IPS-NIHi7 (cell line): ENCODE measurements around the gene AP1G1.
"Not testable (repeated sequence)": the region's sequence is repeated elsewhere in the genome, so short reads cannot be mapped to it uniquely, and the experiment has no call there.

Source experiments
- DNase-seq: peaks from one replicate; pipeline ENCODE4 v3.0.0; 2012; ENCODE audit warnings: mixed read lengths; ENCODE audit errors: extremely low spot score

The AP1G1 gene

GRCh38 chr16:71703333-71703732 lies 105.3 kb downstream of the AP1G1 start:
- no peak for DNase-seq

- DNase-seq: no peak
These were observed 107.8 kb downstream of the AP1G1 start for GRCh38 chr16:71700831-71701230.

- no peak for DNase-seq
These were observed 110.1 kb downstream of the AP1G1 start for GRCh38 chr16:71698491-71698890.

- no peak for DNase-seq
These were observed 115.5 kb downstream of the AP1G1 start for GRCh38 chr16:71693164-71693563.

GRCh38 chr16:71689901-71690300 lies 118.7 kb downstream of the AP1G1 start:
- DNase-seq: no peak

GRCh38 chr16:71687861-71688260 lies 120.8 kb downstream of the AP1G1 start:
- no peak for DNase-seq

GRCh38 chr16:71684280-71684679 lies 124.4 kb downstream of the AP1G1 start:
- DNase-seq: not testable (repeated sequence)

- no peak for DNase-seq
These were observed 127.3 kb downstream of the AP1G1 start for GRCh38 chr16:71681360-71681759.
